ENCODE measurements around the gene DIPK1A. TPM values are rescaled to one million over a fixed set of nuclear protein-coding genes. Genes with fewer than 3 reads are reported as not detected.

Gene DIPK1A
- total RNA-seq, 1 experiment from 2014 or later, result 4.8 TPM

GRCh38 chr1:92851729-92852128 lies 109.5 kb downstream of the DIPK1A start (continued):
- no peak for TF ChIP-seq ZNF281 (CRISPR knock-in tag; IDR thresholded peaks at IDR 0.05)
- no peak for TF ChIP-seq MXD4 (CRISPR knock-in tag; IDR thresholded peaks at IDR 0.05; ENCODE audit: borderline replicate concordance)
- no peak for TF ChIP-seq PRDM15 (CRISPR knock-in tag; IDR thresholded peaks at IDR 0.05)
- TF ChIP-seq PRRX2 (CRISPR knock-in tag; IDR thresholded peaks at IDR 0.05), result no peak
- TF ChIP-seq ZNF416 (CRISPR knock-in tag; IDR thresholded peaks at IDR 0.05), result no peak
- TF ChIP-seq GABPB1 (CRISPR knock-in tag; IDR thresholded peaks at IDR 0.05), result no peak
- TF ChIP-seq ETV6 (CRISPR knock-in tag; IDR thresholded peaks at IDR 0.05), result no peak
- TF ChIP-seq FOXP1 (CRISPR knock-in tag; IDR thresholded peaks at IDR 0.05; ENCODE audit: borderline replicate concordance), result no peak

GRCh38 chr1:92850019-92850418 lies 111.2 kb downstream of the DIPK1A start:
- POLR2A ChIA-PET, result interaction anchor here (0.6 kb wide), 1 partner anchor 128 kb away, joined by 5 read pairs; no protein-coding TSS in a partner anchor
- H3K27me3 Mint-ChIP-seq (ENCODE audit: low read depth), result no peaks in the 10 kb centered on the region
- TF ChIP-seq USF1 (CRISPR knock-in tag; IDR thresholded peaks at IDR 0.05), result no peak
- TF ChIP-seq CREM (CRISPR knock-in tag; IDR thresholded peaks at IDR 0.05), result no peak
- no peak for TF ChIP-seq IRF2 (CRISPR knock-in tag; IDR thresholded peaks at IDR 0.05; ENCODE audit: borderline replicate concordance, low read depth)
- TF ChIP-seq RORB (CRISPR knock-in tag; IDR thresholded peaks at IDR 0.05), result no peak
- TF ChIP-seq NR2C2 (CRISPR knock-in tag; IDR thresholded peaks at IDR 0.05), result no peak
- TF ChIP-seq EMX1 (CRISPR knock-in tag; IDR thresholded peaks at IDR 0.05), result no peak
- TF ChIP-seq TEAD1 (CRISPR knock-in tag; IDR thresholded peaks at IDR 0.05), result no peak
- TF ChIP-seq JUN (CRISPR knock-in tag; IDR thresholded peaks at IDR 0.05), result no peak
- TF ChIP-seq ZMAT4 (CRISPR knock-in tag; IDR thresholded peaks at IDR 0.05), result no peak
- no peak for DNase-seq (ENCODE audit: low spot score)
- CTCF ChIA-PET, result no interaction called here
- no peak overlapping the region for H3K4me3 Mint-ChIP-seq
- H3K9me3 Mint-ChIP-seq, result no peaks in the 10 kb centered on the region
- ATAC-seq, result no peak
- H3K36me3 Mint-ChIP-seq, result no peaks in the 10 kb centered on the region
- no peaks in the 10 kb centered on the region for H3K4me1 Mint-ChIP-seq
- no peak overlapping the region for H3K27ac Mint-ChIP-seq

GRCh38 chr1:92848201-92848600 lies 113.1 kb downstream of the DIPK1A start:
- no peak for ATAC-seq
- no peak for DNase-seq (ENCODE audit: low spot score)
- H3K4me3 Mint-ChIP-seq, result no peak overlapping the region
- no peak overlapping the region for H3K27ac Mint-ChIP-seq
- no peaks in the 10 kb centered on the region for H3K4me1 Mint-ChIP-seq
- POLR2A ChIA-PET, result no interaction called here
- no peak for TF ChIP-seq FOXP1 (CRISPR knock-in tag; IDR thresholded peaks at IDR 0.05; ENCODE audit: borderline replicate concordance)
- TF ChIP-seq IRF2 (CRISPR knock-in tag; IDR thresholded peaks at IDR 0.05; ENCODE audit: borderline replicate concordance, low read depth), result no peak
- no peak for TF ChIP-seq CBFB (CRISPR knock-in tag; IDR thresholded peaks at IDR 0.05; ENCODE audit: low read depth)
- TF ChIP-seq ATF1 (CRISPR knock-in tag; IDR thresholded peaks at IDR 0.05), result no peak
- no peak for TF ChIP-seq ERG (CRISPR knock-in tag; IDR thresholded peaks at IDR 0.05)
- no peak for TF ChIP-seq ZNF232 (CRISPR knock-in tag; IDR thresholded peaks at IDR 0.05)
- no peak for TF ChIP-seq ATF3 (CRISPR knock-in tag; conservative IDR thresholded peaks at IDR 0.05)
- no peak for TF ChIP-seq TEAD1 (CRISPR knock-in tag; IDR thresholded peaks at IDR 0.05)
- no peak for TF ChIP-seq AFF4 (CRISPR knock-in tag; IDR thresholded peaks at IDR 0.05; ENCODE audit: borderline replicate concordance)
- CTCF ChIA-PET, result no interaction called here
- peaks cover 13% of the 10 kb centered on the region for H3K36me3 Mint-ChIP-seq
- no peaks in the 10 kb centered on the region for H3K27me3 Mint-ChIP-seq (ENCODE audit: low read depth)
- H3K9me3 Mint-ChIP-seq, result no peaks in the 10 kb centered on the region
